ENCODE results near the gene FN1.
"Not testable (repeated sequence)": the region's sequence is repeated elsewhere in the genome, so short reads cannot be mapped to it uniquely, and the experiment has no call there.

Gene FN1

DNA sequence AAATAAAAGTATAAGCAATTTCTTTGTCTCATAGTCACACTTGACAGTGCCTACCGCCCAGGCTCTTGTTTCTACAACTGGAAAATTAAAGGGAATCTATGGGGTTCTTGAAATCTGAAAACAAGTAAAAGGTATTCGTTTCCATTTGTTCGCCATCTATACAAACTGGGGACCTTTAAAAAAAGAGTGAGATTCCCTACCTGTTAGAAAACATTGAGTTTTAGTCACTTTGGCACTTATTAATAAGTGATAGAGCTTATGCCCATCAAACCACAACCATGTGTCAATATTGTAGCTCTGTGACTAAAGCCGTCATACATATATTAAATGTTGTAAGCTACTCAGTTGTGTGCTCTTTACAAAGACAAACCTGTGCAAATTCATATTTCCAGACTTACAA lies 13.2 kb downstream of the FN1 start:
- no peak for DNase-seq

DNA sequence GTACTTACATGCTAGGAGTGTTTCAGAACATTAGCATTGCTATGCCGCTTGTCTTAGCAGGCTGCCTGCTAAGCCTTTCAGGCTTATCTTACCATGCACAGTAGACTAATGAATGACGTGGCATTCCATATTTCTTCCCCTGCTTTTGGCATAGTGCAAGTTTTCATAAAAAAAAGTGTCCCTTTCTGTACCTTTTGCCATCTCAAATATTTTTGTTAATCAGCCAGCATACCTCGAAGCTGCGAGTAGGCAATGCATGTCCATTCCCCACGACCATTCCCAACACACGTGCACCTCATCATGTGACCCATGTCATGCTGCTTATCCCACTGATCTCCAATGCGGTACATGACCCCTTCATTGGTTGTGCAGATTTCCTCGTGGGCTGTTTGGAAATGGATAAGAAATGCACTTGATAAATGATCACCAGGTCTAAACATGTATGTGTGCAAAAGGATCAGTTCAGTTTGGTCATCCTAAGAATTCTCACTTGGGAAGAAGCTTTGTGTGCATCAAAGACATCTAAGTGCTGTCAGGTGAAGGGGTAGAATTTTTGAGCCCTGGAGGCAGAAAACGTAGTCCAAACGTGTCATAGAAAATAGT lies 13.9 kb downstream of the FN1 start:
- no peak for DNase-seq

DNA sequence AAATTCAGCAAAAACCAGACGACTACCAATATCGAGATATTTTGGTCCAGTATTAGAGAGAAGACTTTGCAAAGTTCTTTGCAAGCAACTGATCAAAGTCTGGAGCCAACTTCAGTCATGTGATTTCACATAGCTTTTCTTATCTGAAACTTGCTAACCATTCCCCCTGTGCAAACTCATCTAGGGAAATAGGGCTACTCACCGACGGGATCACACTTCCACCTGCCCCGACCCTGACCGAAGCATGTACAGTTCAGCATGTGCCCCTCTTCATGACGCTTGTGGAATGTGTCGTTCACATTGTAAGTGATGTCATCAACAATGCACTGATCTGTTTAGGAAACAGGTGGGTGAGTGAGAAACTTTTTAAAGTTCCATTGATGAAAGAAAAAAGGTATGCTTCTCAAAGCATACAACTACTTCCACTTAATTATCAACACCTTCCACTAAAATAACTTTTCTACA lies 15.4 kb downstream of the FN1 start:
- DNase-seq: no peak

DNA sequence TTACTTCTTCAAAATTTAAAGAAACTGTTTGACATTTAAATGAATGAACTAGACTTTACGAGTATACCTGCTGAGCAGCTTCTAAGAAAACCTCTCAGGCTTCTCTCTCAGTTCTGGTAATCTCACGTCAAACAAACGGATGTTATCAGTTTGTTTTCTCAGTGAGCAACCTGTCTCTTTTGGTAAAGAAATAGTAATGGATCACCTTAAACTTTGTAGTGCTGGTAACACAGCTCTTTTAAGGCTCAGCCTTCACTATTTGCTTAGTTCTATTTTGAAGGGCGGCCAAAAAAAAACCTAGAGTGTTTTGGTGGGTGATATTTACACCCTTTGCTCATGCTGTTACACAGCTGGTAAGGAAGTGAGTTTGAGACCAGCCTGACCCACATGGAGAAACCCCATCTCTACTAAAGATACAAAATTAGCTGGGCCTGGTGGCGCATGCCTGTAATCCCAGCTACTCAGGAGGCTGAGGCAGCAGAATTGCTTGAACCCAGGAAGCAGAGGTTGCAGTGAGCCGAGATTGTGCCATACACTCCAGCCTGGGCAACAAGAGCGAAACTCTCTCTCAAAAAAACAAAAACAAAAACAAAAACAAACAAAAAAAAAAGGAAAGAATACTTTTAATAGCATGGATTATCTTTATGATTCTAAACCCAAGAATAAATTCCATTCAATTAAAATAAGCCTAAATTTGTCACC lies 15.9 kb downstream of the FN1 start:
- DNase-seq: no peak

DNA sequence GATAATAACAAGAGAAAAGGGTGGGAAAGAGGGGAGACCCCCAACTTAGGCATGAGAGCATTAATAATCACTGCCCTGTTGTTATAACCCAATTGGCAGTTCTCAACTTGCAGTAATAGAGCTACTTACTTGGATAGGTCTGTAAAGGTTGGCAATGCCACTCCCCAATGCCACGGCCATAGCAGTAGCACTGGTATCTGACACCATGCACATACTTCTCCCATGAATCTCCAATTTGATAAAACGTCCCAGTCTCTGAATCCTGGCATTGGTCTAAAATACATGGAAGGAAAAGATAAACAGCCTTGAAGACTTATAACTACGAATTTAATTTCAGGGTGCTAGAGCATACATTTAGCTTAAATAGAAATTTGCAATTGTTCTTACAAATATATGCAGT lies 16.8 kb downstream of the FN1 start:
- no peak for DNase-seq

DNA sequence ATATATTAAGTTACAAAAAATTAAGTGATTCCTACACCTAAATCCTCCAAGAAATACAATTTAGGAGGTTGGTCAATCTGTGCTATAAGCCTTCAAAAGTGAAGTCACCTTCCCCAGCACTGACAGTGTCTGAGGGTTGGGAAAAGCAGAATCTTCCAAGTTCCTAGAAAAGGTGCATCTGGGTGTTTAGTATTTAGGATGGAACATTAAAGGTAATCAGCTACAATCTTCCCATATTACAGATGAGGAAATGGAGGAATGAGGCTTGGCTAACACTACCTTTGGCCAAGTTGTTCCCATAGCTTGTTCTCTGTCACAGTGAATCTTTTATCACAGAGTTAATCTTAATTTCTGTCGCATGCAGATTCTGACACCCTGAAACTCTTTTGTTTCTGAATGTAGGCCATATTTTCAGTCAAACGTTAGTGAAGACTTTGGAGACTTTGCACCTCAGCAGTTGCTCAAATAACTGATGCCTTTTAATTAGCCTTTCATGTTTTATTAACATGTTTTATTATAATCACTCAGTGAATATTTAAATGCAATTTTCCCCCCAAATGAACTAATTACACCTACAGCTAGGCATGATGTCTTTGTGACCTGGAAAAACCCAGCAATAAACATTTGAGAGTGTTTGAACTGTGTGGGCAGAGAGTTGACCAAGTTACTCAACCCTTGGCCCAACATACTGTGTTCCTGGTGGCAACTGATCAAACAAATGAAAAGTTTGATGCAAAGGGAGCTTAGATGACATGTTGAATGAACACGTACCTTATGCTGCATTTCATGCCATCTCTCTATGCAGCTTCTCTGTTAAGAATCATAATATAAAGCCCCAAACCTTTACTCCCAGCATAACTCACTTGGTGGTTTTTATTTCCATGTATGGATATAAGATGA lies 17.6 kb downstream of the FN1 start:
- no peak for DNase-seq

DNA sequence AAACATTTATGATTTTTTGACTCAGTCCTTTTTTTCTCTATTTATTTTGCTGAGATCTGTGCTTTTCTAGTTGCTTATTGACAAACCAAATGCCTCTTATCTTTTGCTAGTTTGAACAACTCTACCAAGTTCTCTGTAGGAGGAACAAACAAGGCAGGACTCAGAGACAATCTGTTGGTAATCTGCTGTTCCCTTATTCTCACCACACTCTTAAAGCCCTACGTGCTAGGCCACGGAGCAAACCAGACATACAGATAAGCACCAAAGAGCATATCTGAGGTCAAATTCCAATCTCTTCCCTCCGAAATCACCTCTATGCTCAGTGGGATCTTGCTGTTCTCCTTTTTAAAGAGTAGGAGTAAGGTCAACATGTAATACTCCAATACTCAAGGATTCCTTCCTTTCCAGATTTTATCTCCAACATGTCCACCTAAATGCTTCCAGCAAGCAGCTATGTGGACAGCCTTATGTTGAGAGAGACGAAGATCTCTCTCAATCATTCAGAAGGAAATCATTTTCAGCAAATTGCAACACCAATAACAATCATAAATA lies 18.4 kb downstream of the FN1 start:
- DNase-seq: no peak

DNA sequence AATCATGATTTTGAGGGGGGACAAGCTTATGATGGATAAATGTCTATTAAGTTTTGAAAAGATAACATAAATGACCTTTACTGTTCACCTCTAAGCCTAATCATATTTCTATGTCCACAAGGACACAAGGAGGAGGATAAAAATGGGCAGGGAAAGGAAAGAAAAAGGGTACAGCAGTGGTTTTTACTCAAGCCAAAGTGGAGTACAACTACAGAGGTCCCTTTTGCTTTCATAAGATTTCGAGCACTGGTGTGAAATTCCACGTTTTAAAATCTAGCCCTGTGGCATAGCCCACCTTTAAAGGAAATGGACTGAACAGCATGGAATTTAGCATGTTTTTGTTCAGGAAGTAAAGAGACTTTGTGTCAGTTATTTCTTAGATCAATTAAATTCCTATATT lies 19.2 kb downstream of the FN1 start:
- no peak for DNase-seq

DNA sequence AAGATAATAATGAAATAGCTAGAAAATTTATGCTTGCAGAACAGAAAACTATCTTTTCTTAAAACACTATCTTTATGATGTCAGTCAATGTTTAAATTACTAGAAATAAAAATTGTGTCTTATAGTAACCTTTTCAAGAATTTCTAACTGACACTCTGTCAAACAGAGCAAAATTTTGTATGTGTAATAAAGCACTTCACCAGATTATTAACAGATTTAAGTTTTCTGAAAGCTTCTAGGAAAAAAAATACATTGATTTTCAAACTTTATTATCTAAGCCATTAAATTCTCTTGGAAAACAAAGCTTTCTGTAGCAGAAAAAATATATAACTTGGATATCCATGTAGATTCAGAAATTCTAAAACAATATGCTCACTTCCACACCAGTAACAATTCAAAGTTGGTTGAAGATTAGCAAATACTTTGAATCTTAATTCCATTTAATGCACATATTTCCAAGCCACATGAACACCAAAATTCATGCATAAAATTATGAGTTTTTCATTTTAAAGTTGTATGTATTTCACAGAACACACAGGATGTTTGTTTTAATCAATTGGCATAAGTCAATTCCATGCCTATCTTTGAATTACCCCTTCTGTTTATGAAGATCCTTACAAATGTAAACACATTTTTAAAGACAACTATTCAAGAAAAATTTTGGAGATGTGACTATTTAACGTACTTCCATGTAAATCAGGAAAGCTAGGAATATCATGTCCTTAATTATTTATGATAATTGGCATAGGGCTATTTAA lies 19.9 kb downstream of the FN1 start:
- no peak for DNase-seq

DNA sequence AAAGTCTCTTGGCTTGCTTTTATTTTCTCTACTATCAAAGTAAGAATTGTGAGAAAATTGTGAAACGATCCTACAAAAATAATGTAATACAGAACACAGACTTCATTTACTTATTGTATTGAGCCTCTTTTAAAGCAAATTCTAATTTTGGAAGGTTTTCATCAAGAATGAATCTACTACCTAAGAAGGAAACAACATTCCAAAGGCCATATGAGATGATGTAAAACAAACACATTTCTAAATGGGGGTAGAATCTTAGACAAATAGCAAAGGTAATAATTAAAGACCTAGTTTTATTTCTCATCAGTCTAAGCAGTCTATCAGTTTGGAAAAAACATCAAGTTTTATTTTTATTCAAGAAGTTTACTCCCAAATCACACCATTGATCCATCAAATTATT lies 20.6 kb downstream of the FN1 start:
- no peak for DNase-seq

DNA sequence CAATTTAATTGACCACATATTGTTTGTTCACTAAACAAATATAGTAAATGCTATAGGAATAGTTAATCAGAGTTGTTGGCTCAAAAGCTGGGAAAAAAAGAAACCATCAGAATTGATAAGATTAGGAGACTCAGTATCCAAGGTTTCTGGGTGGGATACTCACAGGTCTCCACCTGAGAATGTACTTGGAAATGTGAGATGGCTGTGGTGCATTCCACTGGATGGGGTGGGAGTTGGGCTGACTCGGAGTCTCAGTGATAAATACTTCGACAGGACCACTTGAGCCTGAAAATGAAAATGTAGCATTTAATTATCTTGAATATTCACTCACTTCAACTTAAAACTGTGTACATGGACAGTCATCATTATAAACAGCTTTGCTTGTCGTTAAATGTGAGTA lies 21.2 kb downstream of the FN1 start:
- no peak for DNase-seq

DNA sequence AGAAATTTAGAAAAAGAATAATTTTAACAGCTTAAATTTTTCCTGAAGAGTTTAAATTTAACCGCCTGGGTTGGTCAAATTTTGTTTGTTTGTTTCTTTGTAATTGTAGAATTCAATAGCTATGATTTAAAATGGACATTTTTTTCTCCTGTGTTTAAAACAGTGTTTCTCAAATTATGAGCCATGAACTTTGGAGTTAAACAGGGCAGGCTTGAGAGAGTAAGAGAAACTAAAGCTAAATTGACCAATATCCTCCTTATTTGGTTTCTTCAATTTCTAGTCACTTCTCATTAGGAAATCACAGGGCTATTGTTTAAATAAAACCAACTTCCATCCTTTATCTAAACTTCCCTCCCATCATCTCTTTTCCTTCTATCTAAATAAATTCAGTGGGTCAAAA lies 21.9 kb downstream of the FN1 start:
- no peak for DNase-seq

DNA sequence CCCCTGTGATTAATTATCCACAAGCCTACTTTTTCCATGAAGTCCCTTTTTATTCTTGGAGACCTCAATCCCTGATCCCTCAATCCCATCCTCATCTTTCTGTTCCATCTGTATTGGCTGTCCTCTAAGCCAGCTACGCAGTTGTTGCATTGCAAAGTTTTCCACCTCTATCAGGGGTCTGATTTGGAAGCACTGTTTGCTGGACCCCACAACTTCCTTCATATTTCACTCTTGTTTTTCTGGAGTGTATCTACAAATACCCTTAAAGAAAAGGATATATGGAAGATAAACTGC lies 22.4 kb downstream of the FN1 start:
- DNase-seq: no peak

DNA sequence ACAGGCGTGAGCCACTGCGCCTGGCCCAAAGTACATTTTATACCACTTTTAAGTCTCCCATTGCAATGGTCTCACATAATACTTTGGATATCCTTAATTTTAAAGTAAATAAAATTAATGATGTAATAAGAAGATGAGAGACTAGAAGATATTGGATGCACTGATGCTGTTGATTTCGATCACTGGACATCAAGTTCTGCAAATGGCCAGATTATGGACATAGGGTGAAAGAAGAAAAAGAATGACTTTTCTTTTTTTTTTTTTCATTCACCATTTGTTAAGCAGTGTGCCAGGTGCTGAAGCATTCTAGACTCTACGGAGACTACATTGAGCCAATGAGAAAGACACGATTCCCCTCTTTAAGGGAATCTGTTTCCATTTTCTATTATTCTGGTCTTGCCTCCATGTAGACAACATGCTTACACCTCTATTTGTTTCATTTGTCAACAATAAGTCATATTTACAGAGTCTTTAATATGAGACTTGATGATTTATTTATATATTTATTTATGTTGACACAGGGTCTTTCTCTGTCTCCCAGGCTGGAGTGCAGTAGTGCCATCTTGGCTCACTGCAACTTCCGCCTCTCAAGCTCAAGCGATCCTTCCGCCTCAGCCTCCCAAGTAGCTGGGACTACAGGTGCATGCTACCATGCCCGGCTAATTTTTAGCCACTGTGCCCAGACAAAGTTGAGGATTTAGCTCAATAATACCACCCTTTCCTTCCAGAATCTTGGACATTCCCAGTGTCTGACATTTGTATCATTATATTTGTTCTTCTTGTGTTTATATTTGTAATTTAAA lies 23.7 kb downstream of the FN1 start:
- no peak for DNase-seq

DNA sequence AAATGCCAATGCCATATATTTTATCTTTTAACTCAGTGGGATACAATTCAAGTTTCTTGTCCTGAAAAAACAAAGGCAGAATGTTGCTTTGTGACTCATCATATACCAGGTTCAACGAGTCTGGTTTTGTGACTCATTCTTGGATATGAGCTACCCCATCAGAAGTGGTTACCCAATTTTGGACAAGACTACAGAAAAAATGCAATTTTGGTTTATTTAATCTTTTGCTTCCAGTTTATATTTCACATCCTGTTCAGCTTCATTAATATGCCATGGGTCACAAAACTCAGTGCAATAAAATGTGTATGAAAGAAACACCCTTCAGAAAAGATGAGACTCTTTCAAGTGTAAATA lies 25.0 kb downstream of the FN1 start:
- DNase-seq: no peak

DNA sequence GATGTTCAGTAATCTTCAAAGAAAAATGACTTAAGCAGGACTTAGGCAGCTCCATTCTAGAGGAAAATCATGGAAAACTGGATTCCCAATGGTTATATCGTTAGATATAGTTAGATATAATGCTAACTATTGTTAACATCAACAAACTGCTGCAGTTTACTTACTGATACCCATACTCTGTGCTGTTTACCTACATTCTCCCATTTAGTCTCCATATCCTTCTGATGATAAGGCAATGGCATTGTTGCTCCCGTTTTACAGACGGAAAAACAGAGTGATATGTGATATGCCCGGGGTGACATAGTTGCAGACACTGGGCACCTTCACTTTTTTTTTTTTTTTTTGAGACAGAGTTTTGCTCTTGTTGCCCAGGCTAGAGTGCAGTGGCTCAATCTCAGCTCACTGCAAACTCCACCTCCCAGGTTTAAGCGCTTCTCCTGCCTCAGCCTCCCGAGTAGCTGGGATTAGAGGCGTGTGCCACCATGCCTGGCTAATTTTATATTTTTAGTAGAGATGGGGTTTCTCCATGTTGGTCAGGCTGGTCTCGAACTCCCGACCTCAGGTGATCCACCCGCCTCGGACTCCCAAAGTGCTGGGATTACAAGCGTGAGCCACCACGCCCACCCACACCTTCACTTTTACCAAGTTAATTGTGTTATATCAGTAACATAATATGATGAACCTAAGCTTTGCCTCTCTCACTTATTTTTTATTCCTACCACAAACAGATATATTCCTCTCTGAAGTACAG lies 25.5 kb downstream of the FN1 start:
- not testable (repeated sequence) for DNase-seq

DNA sequence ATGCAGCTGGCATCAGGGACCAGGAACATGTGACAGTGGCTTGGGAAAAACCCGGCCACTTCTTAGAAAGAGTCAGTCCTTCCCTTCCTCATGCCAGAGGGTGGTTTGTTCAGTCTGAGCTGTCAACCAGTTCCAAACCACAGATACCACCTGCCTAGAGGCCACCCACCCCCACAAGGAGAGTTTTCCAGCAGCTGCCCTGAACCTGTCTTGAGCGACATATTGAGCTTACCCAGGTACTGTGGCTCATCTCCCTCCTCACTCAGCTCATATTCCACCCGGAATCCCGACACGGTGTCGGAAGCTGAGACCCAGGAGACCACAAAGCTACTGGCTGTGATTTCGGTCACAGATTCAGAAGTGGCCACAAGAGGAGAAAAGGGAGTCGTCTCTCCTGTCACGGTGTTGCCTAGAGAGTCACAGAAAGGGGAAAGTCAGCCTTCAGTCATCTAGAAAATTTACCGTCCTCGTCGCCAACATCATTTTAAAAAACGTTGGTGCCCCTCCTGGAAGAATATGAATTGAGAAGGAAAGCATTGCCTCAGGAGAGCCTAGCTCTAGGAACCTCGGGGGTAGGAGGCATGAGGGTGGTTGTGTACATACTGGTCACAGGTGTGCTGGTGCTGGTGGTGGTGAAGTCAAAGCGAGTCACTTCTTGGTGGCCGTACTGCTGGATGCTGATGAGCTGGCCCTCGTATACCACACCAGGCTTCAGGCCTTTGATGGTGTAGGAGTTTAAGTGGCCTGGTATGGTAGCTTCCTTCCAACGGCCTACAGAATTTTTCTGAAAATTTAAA lies 26.3 kb downstream of the FN1 start:
- DNase-seq: no peak

DNA sequence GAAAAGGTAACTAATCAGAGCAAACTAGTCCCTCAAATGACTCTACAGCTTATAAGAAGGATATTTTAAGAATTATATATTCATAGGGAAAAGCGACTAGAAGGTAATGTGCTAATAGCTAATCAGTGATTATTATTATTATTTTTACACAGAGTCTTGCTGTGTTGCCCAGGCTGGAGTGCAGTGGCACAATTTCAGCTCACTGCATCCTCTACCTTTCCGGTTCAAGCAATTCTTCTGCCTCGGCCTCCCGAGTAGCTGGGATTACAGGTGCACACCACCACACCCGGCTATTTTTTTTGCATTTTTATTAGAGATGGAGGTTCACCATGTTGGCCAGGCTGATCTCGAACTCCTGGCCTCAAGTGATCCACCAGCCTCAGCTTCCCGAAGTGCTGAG lies 27.4 kb downstream of the FN1 start:
- DNase-seq: not testable (repeated sequence)

DNA sequence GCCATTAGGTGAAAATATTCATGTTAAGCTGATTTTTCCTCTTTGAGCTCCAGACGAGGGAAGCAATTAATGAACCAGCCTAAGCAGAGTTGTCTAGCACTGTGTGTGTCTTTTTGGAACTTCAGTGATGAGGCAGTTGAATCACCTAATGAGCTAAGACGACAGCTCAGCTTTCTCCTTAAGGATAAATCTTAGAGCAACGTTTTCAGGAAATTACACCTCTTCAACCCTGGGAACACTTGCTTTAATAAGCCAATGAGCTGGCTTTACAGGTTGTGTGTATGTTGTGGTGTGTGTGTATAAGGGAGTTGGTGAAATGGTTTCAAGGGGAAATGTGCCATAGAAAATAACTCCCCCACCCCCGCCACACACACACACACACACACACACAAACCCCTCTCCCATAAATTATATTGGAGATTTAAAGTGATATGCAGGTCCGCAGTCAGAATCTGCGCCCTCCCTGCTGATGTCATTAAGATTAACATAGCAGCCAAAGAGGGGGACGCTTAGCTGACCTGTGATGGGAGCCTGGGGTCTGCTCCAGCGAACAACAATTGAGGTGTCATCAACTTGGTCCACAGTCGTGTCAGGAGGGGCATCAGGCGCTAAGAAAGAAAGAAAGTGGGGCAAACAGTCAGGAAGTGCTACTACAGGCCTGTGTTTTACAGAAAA lies 28.1 kb downstream of the FN1 start:
- DNase-seq: no peak

DNA sequence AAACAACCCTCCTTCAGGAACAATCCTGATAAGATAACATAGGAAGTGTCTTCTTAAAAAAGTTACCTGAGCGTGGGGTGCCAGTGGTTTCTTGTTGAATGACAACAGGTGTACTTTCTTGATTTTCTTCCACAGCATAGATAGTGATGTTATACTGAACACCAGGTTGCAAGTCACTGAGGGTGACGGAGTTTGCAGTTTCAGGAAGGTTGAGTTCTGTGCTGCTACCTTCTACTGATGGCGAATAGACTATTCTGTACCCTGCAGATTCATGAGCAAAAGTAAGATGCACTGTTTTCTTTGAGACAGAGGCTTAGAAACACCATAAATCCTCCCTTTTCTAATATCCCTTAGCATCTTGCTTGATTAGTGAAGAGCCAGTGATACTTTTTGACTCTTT lies 28.8 kb downstream of the FN1 start:
- DNase-seq: no peak
